Neural progenitor cell (in vitro differentiated cells): ENCODE data around the gene CLDN15. TPM values are rescaled to one million over a fixed set of nuclear protein-coding genes. Genes with fewer than 3 reads are reported as not detected.

Source experiments
- DNase-seq: peaks from one replicate; pipeline ENCODE4 v3.0.0-alpha.2; 2016; ENCODE audit warnings: low spot score
- H2AFZ ChIP-seq: fragments of 200-600 bp; sonication (generic); replicated peaks from 2 replicates; pipeline ENCODE4 v1.6.1; 2016; ENCODE audit warnings: antibody characterized with exemption
- H3F3A ChIP-seq: fragments of 200-600 bp; sonication (generic); 2 replicates; pipeline ENCODE4 v1.6.1; 2016; ENCODE audit warnings: antibody characterized with exemption, low read depth
- H3K27ac ChIP-seq: fragments of 200-600 bp; sonication (generic); 2 replicates; pipeline ENCODE4 v1.5.1; 2016; ENCODE audit warnings: mild to moderate bottlenecking
- H3K27me3 ChIP-seq: fragments of 200-600 bp; sonication (generic); 2 replicates; pipeline ENCODE4 v1.6.1; 2016; ENCODE audit warnings: mild to moderate bottlenecking, moderate library complexity
- H3K36me3 ChIP-seq: fragments of 200-600 bp; sonication (generic); 2 replicates; pipeline ENCODE4 v1.5.1; 2016
- H3K4me1 ChIP-seq: fragments of 200-600 bp; sonication (generic); 2 replicates; pipeline ENCODE4 v1.6.1; 2016; ENCODE audit warnings: mixed run types
- H3K4me2 ChIP-seq: fragments of 200-600 bp; sonication (generic); 2 replicates; pipeline ENCODE4 v1.6.1; 2016
- H3K4me3 ChIP-seq: fragments of 200-600 bp; sonication (generic); 2 replicates; pipeline ENCODE4 v1.5.1; 2016
- H3K79me2 ChIP-seq: fragments of 200-600 bp; sonication (generic); 2 replicates; pipeline ENCODE4 v1.6.1; 2016; ENCODE audit warnings: low read depth
- H3K9ac ChIP-seq: fragments of 200-600 bp; sonication (generic); 2 replicates; pipeline ENCODE4 v1.6.1; 2016
- H3K9me3 ChIP-seq: fragments of 200-600 bp; sonication (generic); 2 replicates; pipeline ENCODE4 v1.5.1; 2016; ENCODE audit warnings: low read depth
- H4K20me1 ChIP-seq: fragments of 200-600 bp; sonication (generic); 2 replicates; pipeline ENCODE4 v1.6.1; 2016; ENCODE audit warnings: low read depth
- H3K27ac Mint-ChIP-seq: 3 replicates; pipeline ENCODE4 v1.8.0; 2021; ENCODE audit warnings: mixed read lengths
- H3K27me3 Mint-ChIP-seq: 2 replicates; pipeline ENCODE4 v1.8.0; 2022; ENCODE audit warnings: low read depth, mild to moderate bottlenecking, inconsistent platforms, moderate library complexity, mixed read lengths; ENCODE audit not compliant: insufficient read depth
- H3K36me3 Mint-ChIP-seq: 3 replicates; pipeline ENCODE4 v1.8.0; 2021; ENCODE audit warnings: mixed read lengths
- H3K4me1 Mint-ChIP-seq: 3 replicates; pipeline ENCODE4 v1.8.0; 2021; ENCODE audit warnings: mixed read lengths
- H3K4me3 Mint-ChIP-seq: 3 replicates; pipeline ENCODE4 v1.8.0; 2021; ENCODE audit warnings: mild to moderate bottlenecking, moderate library complexity, mixed read lengths
- H3K9me3 Mint-ChIP-seq: 3 replicates; pipeline ENCODE4 v1.8.0; 2020; ENCODE audit warnings: mixed read lengths
- EZH2 ChIP-seq: fragments of 200-600 bp; sonication (generic); IDR thresholded peaks from 2 replicates; pipeline ENCODE4 v1.6.1; 2017; ENCODE audit warnings: antibody characterized with exemption, mild to moderate bottlenecking, moderate library complexity
- EZH2phosphoT487 ChIP-seq: fragments of 200-600 bp; sonication (generic); IDR thresholded peaks from 2 replicates; pipeline ENCODE4 v1.6.1; 2017; ENCODE audit warnings: antibody characterized with exemption
- total RNA-seq: library from RNA; depleted of rRNA; stranded (reverse); fragments of >200 nt; gene quantifications from 2 replicates; pipeline ENCODE4 v1.2.3, GENCODE V29; 2015; ENCODE audit warnings: low replicate concordance
- TF ChIP-seq, protein P1 (sequence below): fragments of 200-600 bp; sonication (generic); IDR thresholded peaks from 2 replicates; pipeline ENCODE4 v1.5.1; 2017; ENCODE audit warnings: antibody characterized with exemption, mild to moderate bottlenecking

CLDN15 gene
- total RNA-seq, 1 donor from 2014 or later = 1.2 TPM

DNA sequence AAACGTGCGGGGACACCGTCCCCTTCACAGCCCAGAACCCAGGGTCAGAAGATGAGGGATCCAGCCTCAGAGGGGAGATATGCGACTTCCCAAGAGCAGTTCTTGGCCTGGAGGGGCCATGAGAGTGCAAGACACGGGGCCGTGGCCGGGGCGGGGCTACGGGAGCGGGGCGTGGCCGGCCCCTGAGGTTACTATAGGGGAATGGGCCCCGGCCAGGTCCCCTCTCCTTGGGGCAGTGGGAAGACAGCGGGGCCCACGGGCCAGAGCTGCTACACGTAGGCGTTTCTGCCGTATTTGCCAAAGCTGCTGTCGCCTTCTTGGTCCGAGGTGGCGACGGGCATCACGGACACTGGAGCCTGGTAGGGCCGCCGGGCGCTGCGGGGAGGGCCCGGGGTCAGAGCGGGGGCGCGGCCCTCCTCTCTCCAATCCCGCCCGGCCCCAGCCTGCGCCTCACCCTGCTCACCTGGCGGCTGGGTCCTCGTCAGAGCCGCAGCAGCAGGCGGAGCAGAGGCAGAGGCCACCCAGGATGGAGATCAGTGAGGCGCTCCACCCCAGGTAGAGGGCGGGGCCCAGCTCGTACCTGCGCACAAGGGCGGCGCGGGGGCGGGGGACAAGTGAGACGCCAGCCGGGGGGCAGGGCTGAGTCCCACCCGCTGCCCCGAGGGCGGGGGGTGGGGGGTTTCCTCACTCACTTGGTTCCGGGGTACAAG lies 5.3 kb downstream of the CLDN15 start:
- H3K27ac ChIP-seq = no peak overlapping the region
- H4K20me1 ChIP-seq = peaks cover 6% of the 10 kb centered on the region
- DNase-seq = peak; percentile 57
- peak overlapping the region; percentile 54 for H3K4me3 ChIP-seq
- Mint-ChIP-seq H3K4me1 (peaks cover 5% of the 10 kb centered on the region), H3K36me3 (peaks cover 7% of the 10 kb centered on the region), H3K27ac (no peak overlapping the region), H3K4me3 (no peak overlapping the region), H3K9me3 (no peaks in the 10 kb centered on the region), H3K27me3 (peaks cover 9% of the 10 kb centered on the region)
- no peaks in the 10 kb centered on the region for H3K36me3 ChIP-seq
- H3K79me2 ChIP-seq = no peaks in the 10 kb centered on the region
- no peaks in the 10 kb centered on the region for H3K4me1 ChIP-seq
- peak overlapping the region; percentile 78 for H3K4me2 ChIP-seq
- H3K27me3 ChIP-seq = no peaks in the 10 kb centered on the region
- no peak overlapping the region for H3K9ac ChIP-seq
- peak overlapping the region; percentile 5 for H2AFZ ChIP-seq
- no peak for TF ChIP-seq EZH2phosphoT487
- TF ChIP-seq EZH2 = no peak
- TF ChIP-seq, protein P1, sequence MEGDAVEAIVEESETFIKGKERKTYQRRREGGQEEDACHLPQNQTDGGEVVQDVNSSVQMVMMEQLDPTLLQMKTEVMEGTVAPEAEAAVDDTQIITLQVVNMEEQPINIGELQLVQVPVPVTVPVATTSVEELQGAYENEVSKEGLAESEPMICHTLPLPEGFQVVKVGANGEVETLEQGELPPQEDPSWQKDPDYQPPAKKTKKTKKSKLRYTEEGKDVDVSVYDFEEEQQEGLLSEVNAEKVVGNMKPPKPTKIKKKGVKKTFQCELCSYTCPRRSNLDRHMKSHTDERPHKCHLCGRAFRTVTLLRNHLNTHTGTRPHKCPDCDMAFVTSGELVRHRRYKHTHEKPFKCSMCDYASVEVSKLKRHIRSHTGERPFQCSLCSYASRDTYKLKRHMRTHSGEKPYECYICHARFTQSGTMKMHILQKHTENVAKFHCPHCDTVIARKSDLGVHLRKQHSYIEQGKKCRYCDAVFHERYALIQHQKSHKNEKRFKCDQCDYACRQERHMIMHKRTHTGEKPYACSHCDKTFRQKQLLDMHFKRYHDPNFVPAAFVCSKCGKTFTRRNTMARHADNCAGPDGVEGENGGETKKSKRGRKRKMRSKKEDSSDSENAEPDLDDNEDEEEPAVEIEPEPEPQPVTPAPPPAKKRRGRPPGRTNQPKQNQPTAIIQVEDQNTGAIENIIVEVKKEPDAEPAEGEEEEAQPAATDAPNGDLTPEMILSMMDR = no peak
- H3K9me3 ChIP-seq = no peaks in the 10 kb centered on the region
- H3F3A ChIP-seq = peaks cover 11% of the 10 kb centered on the region

DNA sequence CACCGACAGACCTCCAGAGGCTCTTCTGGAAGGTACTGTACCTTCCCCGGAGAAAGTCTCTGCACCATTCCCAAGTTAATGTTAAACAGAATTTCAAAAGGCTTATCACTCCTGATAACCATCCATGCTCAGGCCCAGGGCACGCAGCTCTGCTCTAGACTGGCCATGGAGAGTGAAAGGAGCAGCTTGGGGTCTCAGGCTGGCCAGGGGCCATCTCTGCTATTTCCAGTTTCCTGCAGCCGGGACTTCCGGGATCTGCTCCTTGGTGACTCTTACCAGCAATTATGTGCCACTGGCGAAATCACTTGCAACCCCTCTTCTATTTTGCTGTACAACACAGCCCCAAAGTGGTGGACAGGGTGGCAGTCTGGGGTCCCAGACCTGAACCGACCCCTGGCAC lies 6.0 kb downstream of the CLDN15 start:
- no peak overlapping the region for H3K27ac Mint-ChIP-seq
- H3K4me2 ChIP-seq = peak overlapping the region; percentile 78
- no peaks in the 10 kb centered on the region for H3K9me3 Mint-ChIP-seq

DNA sequence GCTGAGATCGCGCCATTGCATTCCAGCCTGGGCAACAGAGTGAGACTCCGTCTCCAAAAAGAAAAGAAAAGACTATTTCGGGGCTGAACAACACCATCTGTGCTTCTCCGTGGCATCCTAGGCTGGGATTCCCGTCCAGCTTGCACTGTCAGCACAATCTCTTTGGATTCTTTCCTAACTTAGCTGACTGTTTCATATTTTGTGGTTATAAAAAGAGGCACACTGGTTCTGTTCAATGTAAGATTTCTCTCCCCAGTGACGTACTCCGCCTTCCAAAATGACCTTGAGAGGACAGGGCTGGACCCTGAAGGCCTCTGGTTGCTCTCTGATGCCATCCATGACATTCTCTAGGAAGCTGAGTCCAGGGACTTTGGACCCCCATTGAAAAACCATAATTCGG lies 10.9 kb downstream of the CLDN15 start:
- H3K36me3 ChIP-seq = no peaks in the 10 kb centered on the region
- H3K27me3 Mint-ChIP-seq = peaks cover 6% of the 10 kb centered on the region
- no peak for DNase-seq

More for the DNA sequence above, 6.0 kb downstream of the CLDN15 start:
- Histone ChIP-seq H3K27me3 (no peaks in the 10 kb centered on the region), H2AFZ (no peak overlapping the region), H3K4me1 (no peaks in the 10 kb centered on the region), H3K4me3 (peak overlapping the region; percentile 54), H4K20me1 (peaks cover 6% of the 10 kb centered on the region), H3K27ac (no peak overlapping the region), H3K79me2 (no peaks in the 10 kb centered on the region), H3F3A (peaks cover 11% of the 10 kb centered on the region), H3K9me3 (no peaks in the 10 kb centered on the region), H3K9ac (no peak overlapping the region), H3K36me3 (no peaks in the 10 kb centered on the region)
- H3K4me3 Mint-ChIP-seq = peak overlapping the region; percentile 7
- DNase-seq = no peak
- peaks cover 8% of the 10 kb centered on the region for H3K27me3 Mint-ChIP-seq
- no peak for TF ChIP-seq EZH2phosphoT487
- TF ChIP-seq EZH2 = no peak
- TF ChIP-seq, protein P1 = no peak
- peaks cover 5% of the 10 kb centered on the region for H3K4me1 Mint-ChIP-seq
- peaks cover 7% of the 10 kb centered on the region for H3K36me3 Mint-ChIP-seq

More for the DNA sequence above, 10.9 kb downstream of the CLDN15 start:
- no peaks in the 10 kb centered on the region for H3K27me3 ChIP-seq
- no peak overlapping the region for H2AFZ ChIP-seq
- H3F3A ChIP-seq = peaks cover 3% of the 10 kb centered on the region
- H3K27ac ChIP-seq = no peak overlapping the region
- H4K20me1 ChIP-seq = peaks cover 4% of the 10 kb centered on the region
- no peak overlapping the region for H3K9ac ChIP-seq
- peaks cover 2% of the 10 kb centered on the region for H3K4me1 Mint-ChIP-seq
- no peak overlapping the region for H3K4me2 ChIP-seq
- TF ChIP-seq, protein P1 = no peak
- TF ChIP-seq EZH2phosphoT487 (no peak), EZH2 (no peak)
- no peaks in the 10 kb centered on the region for H3K9me3 Mint-ChIP-seq
- no peak overlapping the region for H3K27ac Mint-ChIP-seq
- H3K36me3 Mint-ChIP-seq = peaks cover 14% of the 10 kb centered on the region
- H3K4me3 ChIP-seq = no peak overlapping the region
- no peak overlapping the region for H3K4me3 Mint-ChIP-seq
- peaks cover under 1% of the 10 kb centered on the region for H3K79me2 ChIP-seq
- H3K4me1 ChIP-seq = no peaks in the 10 kb centered on the region
- H3K9me3 ChIP-seq = no peaks in the 10 kb centered on the region
